SK-MEL-5 (cell line): ENCODE results near the gene GNAL. TPM values are rescaled to one million over a fixed set of nuclear protein-coding genes. Genes with fewer than 3 reads are reported as not detected.

Experiments used
- DNase-seq: peaks from one replicate; pipeline ENCODE4 v3.0.0-alpha.2; 2016; ENCODE audit warnings: low read depth, low spot score
- in situ Hi-C: cut with HindIII; loops from 2 replicates; pipeline ENCODE4 v1.10.0; 2016; ENCODE audit warnings: low sequenced_read_pairs, high pct_unique_total_duplicates, low pct_unique_long_range_greater_than_20kb
- total RNA-seq: library from RNA; depleted of rRNA; stranded (reverse); fragments of >200 nt; shearing (Covaris generic); gene quantifications from 2 replicates; pipeline ENCODE4 v1.2.3, GENCODE V29; 2014

GNAL gene
- total RNA-seq, 1 experiment from 2014 or later: 18.8 TPM

- in situ Hi-C loops: no loop called here
- no peak for DNase-seq
Observed at GRCh38 chr18:11784674-11785304, 95.7 kb downstream of the GNAL start.

GRCh38 chr18:11785444-11786055 is 96.5 kb downstream of the GNAL start:
- in situ Hi-C loops: no loop called here
- no peak for DNase-seq

GRCh38 chr18:11789716-11790510 is 100.8 kb downstream of the GNAL start:
- in situ Hi-C loops: no loop called here
- DNase-seq: peak; percentile 14

- in situ Hi-C loops: no loop called here
- DNase-seq: peak; percentile 37
Observed at GRCh38 chr18:11791131-11791530, 102.1 kb downstream of the GNAL start.

- DNase-seq: no peak
- in situ Hi-C loops: no loop called here
Observed at GRCh38 chr18:11792632-11793031, 103.6 kb downstream of the GNAL start.

GRCh38 chr18:11794195-11794594 is 105.1 kb downstream of the GNAL start:
- no peak for DNase-seq
- in situ Hi-C loops: no loop called here

GRCh38 chr18:11795916-11796315 is 106.9 kb downstream of the GNAL start:
- in situ Hi-C loops: no loop called here
- DNase-seq: no peak

- DNase-seq: no peak
- in situ Hi-C loops: no loop called here
Observed at GRCh38 chr18:11798271-11798670, 109.2 kb downstream of the GNAL start.

GRCh38 chr18:11799066-11799465 is 110.0 kb downstream of the GNAL start:
- in situ Hi-C loops: no loop called here
- DNase-seq: no peak

GRCh38 chr18:11800566-11801334 is 111.7 kb downstream of the GNAL start:
- DNase-seq: no peak
- in situ Hi-C loops: no loop called here

- no peak for DNase-seq
- in situ Hi-C loops: no loop called here
Observed at GRCh38 chr18:11801573-11801972, 112.5 kb downstream of the GNAL start.

- DNase-seq: no peak
- in situ Hi-C loops: no loop called here
Observed at GRCh38 chr18:11802158-11802557, 113.1 kb downstream of the GNAL start.

- DNase-seq: no peak
- in situ Hi-C loops: no loop called here
Observed at GRCh38 chr18:11802586-11802985, 113.5 kb downstream of the GNAL start.

GRCh38 chr18:11807233-11807632 is 118.2 kb downstream of the GNAL start:
- in situ Hi-C loops: no loop called here
- no peak for DNase-seq

GRCh38 chr18:11808001-11808855 is 119.2 kb downstream of the GNAL start:
- in situ Hi-C loops: no loop called here
- no peak for DNase-seq

- in situ Hi-C loops: no loop called here
- no peak for DNase-seq
Observed at GRCh38 chr18:11809895-11810294, 120.8 kb downstream of the GNAL start.

- in situ Hi-C loops: no loop called here
- no peak for DNase-seq
Observed at GRCh38 chr18:11810379-11810778, 121.3 kb downstream of the GNAL start.
